HG03025 (cell line): ENCODE results near the gene SEMA7A.

Experiments
- ATAC-seq: cut with Tn5 transposase; IDR thresholded peaks from one replicate; pipeline ENCODE4 v1.9.1; 2021; ENCODE audit warnings: mild to moderate bottlenecking, moderate library complexity; ENCODE audit not compliant: unreplicated experiment, low FRiP score

Gene SEMA7A

DNA sequence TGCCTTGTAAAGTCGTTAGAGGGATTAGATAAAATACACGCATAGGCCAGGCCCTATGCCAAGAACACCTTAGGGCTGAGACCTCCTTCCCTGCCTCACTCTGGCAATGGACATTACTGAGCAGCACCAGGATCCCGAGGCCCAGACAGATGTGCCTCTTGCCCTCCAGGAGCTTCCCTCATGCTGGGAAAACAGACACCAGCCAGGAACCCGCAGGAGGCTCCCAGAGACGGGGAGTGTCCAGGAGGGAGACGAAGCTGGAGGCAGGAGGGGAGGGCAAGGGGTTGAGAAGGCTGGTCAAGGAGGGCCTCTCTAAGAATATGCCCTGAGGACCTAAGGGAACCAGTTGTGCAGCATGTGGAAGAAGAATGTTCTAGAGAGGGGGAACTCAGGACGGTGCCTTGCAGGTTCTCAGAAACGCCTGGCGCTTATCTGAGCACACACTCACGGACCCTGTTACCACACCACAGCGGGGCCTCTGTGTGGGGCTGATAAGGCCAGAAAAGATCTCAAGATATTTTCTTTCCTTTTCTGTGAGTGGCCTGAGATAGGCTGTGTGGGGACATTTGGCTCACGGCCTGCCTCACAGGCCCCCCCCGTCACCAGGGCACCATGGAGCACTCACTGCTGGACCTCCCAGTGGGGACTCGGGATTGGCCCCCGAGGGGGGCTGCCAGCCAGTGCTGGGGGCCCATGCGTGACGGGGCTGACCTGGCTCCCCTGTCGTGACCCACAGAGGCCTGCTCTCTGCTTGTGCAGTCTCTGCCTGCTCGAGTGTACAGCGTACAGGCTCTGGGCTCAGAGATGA is 44.3 kb downstream of the SEMA7A start:
- no peak for ATAC-seq

DNA sequence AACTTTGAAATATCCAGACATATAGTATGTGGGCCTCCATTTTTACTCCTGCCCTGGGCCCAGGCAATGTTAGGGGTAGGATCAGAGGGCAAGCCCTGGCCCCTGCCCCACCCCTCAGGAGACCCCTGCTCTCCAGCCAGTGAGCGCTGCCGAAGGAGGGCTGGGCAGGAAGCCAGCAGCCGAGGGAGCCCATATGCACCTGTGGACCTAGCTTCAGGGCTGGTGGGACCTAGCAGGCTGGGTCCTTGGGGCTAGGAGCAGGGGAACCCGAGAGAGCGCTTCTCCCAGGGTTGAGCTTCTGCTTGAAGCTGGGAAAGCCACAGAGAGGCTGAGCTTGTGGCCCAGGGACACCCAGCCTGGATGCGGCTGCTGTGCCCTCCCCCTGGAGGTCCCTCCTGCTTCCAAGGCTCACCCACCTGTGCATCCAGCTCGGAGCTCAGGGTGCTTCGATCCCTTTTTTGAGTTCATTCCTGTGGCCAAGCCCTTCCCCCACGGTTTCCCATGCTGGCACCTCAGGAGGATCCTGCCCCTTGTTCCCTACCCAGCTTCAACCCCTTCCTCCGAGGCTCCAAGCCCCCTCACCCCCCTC is 45.3 kb downstream of the SEMA7A start:
- ATAC-seq: no peak

GRCh38 chr15:74387621-74388362 is 46.0 kb downstream of the SEMA7A start:
- no peak for ATAC-seq

GRCh38 chr15:74387141-74387541 is 46.6 kb downstream of the SEMA7A start:
- ATAC-seq: no peak

DNA sequence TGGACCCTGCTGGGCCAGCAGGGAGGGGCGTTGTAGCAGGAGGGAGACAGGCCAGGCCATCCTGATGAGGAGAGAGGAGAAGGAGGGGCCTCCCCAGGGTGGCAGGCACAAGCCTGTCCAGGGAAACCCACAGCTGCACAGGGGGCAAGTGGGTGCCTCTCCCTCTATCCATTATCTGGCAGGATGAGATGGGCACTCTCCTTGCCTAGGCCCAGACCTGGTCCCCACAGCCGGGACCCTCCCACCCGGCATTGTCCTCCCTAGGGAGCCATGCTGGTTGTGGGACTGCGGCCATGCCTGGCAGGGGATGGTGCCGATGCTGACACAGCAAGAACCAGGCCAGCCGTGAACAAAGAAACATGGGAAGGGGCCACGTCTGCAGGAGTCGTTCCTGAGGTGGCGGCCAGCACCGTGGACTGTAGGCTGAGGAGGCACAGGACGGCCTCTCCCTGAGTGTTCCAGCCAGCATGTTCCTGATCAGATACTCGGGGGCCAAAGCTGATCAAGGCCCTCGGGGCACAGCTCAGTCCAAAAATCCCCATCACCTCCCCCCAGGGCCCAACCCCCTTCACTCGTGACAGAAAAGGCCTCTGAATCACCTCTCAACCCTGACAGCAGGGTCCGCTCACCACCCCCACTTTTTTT is 47.1 kb downstream of the SEMA7A start:
- ATAC-seq: no peak

- no peak for ATAC-seq
Measured at GRCh38 chr15:74385733-74386132, 48.0 kb downstream of the SEMA7A start.

DNA sequence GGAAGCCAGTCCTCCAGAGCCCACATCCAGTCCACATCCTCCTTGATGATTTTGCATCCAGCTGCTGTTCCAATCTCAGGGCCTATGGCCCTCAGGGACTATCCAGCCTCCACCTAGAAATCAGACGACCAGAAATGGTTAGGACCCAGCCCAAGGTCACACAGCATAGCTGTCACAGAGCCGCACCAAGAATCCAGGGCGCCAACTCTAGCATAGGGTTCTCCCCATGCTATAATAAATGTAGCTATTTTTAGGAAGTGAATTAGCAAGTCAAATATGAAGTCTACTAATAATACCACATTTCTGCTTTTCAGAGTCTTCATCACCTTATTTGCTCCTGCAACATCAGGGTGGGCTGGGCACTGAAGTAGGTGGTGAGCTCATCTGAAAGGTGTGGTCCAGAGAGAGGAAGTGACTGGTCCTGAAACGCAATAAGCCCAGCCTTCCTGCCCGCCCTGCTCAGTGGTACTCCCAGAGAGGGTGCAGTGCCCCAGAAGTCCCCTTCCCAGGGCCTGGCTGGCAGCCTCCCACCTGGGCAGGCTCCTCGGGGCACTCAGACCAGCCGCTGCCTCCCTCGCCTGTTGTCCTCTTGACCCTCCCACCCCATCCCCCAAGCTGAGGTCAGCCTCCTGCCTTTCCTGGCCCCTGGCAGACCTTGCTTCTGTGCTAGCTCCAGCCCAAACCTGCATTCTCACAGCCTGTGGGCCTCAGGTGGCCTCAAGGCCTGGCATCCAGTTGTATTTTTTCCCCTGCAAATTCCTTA is 48.7 kb downstream of the SEMA7A start:
- ATAC-seq: peak; percentile 42

DNA sequence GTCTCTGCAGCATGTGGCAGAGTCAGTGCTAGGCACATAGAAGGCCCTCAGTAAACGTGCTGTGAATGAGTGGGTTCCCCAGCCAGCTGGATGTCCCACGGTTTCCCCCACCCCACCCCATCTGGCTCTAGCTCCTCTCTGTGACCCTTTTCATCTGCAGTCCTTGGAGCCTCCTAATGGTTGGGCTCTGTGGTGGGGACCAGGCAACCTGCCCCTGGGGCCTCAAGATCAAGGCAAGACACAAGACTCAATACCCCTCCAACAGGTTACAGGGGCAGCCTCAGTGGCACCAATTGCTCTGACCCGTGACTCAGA is 49.2 kb downstream of the SEMA7A start:
- ATAC-seq: no peak

- no peak for ATAC-seq
Measured at GRCh38 chr15:74383695-74384565, 49.8 kb downstream of the SEMA7A start.

GRCh38 chr15:74383286-74383685 is 50.5 kb downstream of the SEMA7A start:
- no peak for ATAC-seq

DNA sequence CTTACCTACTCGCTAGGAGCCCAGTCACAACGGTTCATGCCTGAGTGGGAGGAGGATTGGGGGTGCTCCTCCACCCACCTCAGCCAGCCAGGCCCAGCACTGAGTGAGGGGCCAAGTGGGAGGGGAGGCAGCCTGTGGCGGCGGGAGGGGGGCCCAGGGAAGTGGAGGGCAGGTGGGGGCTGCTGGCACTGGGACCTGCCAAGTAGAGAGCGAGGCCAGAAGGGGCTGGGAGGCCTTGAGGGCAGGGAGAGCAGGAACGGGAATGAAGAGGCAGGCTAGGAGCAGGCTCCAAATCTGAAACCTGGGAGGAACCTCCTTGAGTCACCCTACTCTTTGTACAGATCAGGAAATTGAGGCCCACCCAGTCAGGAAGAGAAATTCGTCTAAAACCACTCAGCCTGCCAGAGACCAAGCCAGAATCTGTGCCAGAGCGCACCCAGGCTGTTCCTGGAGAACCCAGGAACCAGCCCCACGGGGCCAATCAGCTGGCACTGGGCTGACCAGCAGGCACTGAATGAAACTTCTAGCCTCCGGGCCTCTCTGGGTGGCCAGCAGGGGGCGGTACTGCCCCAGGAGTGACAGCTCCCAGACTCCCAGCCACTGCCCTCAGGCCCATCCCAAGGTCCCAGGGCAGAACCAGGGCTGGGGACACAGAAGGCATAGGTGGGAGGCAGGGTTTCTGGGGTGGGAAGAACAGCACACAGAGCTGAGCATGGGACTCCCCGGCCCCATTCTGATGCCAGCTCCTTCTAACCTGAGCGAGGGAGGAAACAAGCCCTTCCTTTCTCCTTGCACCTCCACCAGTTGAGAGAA is 51.5 kb downstream of the SEMA7A start:
- ATAC-seq: peak; percentile 48

- no peak for ATAC-seq
Measured at GRCh38 chr15:74381481-74381880, 52.3 kb downstream of the SEMA7A start.

GRCh38 chr15:74381190-74381453 is 52.6 kb downstream of the SEMA7A start:
- ATAC-seq: no peak

- no peak for ATAC-seq
Measured at GRCh38 chr15:74380361-74381189, 53.2 kb downstream of the SEMA7A start.

GRCh38 chr15:74378848-74379247 is 54.9 kb downstream of the SEMA7A start:
- ATAC-seq: no peak

GRCh38 chr15:74377831-74378766 is 55.7 kb downstream of the SEMA7A start:
- ATAC-seq: no peak
